Measurements from ENCODE around the gene KIF18A. TPM values are rescaled to one million over a fixed set of nuclear protein-coding genes. Genes with fewer than 3 reads are reported as not detected.

Gene KIF18A
- total and polyA plus RNA-seq, 9 of the 15 experiments (the other 6 are each of a cell fraction or from before 2014, with no cell fraction given): 15.1 to 36.1 (median 24.3) TPM

- no peak for TF ChIP-seq ZBED1 (IDR thresholded peaks at IDR 0.05)
- TF ChIP-seq, protein P1, sequence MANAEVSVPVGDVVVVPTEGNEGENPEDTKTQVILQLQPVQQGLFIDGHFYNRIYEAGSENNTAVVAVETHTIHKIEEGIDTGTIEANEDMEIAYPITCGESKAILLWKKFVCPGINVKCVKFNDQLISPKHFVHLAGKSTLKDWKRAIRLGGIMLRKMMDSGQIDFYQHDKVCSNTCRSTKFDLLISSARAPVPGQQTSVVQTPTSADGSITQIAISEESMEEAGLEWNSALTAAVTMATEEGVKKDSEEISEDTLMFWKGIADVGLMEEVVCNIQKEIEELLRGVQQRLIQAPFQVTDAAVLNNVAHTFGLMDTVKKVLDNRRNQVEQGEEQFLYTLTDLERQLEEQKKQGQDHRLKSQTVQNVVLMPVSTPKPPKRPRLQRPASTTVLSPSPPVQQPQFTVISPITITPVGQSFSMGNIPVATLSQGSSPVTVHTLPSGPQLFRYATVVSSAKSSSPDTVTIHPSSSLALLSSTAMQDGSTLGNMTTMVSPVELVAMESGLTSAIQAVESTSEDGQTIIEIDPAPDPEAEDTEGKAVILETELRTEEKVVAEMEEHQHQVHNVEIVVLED (CRISPR knock-in tag; IDR thresholded peaks at IDR 0.05): no peak
- TF ChIP-seq, protein P2, sequence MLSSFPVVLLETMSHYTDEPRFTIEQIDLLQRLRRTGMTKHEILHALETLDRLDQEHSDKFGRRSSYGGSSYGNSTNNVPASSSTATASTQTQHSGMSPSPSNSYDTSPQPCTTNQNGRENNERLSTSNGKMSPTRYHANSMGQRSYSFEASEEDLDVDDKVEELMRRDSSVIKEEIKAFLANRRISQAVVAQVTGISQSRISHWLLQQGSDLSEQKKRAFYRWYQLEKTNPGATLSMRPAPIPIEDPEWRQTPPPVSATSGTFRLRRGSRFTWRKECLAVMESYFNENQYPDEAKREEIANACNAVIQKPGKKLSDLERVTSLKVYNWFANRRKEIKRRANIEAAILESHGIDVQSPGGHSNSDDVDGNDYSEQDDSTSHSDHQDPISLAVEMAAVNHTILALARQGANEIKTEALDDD (IDR thresholded peaks at IDR 0.05): no peak
- TF ChIP-seq SAFB (IDR thresholded peaks at IDR 0.05; ENCODE audit: borderline replicate concordance, low read depth, low read length): no peak
These were observed 25.2 kb upstream of the KIF18A start (continued) for GRCh38 chr11:28133146-28133545.

DNA sequence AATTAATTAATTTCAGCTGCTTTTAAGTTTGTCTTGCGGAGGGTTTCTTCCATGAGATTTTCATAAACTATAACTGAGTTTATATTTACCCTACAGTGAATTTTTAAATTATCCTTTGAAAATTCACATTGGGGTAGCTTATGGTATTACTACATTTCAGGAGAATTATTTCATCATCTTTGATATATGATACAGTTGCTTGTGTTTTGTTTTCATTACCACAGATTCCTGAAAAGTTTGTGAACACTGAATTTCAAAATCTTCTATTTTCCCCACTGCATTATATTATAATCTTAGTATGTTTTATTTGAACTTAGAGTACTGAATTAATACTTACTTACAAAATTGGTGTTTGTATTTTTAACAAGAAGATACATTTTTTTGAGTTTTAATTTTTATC lies 24.6 kb upstream of the KIF18A start:
- Histone ChIP-seq H3K4me3 (no peak overlapping the region), H3K4me2 (ENCODE audit: insufficient read depth, low read length) (no peak overlapping the region), H3K79me2 (ENCODE audit: control insufficient read depth, insufficient read depth, low read length) (no peaks in the 10 kb centered on the region), H3K27ac (ENCODE audit: extremely low read depth, low read depth, low read length) (no peak overlapping the region), H4K20me1 (replicated peaks; ENCODE audit: control insufficient read depth, insufficient read depth, low read length) (no peaks in the 10 kb centered on the region), H3K9me3 (replicated peaks; ENCODE audit: control insufficient read depth, insufficient read depth, low read depth, low read length) (peaks cover 3% of the 10 kb centered on the region; the same call in 1 of the 2 replicates), H3K27me3 (ENCODE audit: control insufficient read depth in 2 of 2, insufficient read depth in 2 of 2, low read length in 2 of 2) (no peaks in the 10 kb centered on the region), H3K9ac (ENCODE audit: insufficient read depth in 1 of 2, low read depth in 2 of 2, low read length in 2 of 2) (no peak overlapping the region), H2AFZ (ENCODE audit: low read depth, low read length) (no peak overlapping the region), H3K4me1 (replicated peaks in 1 of 2; ENCODE audit: control insufficient read depth in 2 of 2, insufficient read depth in 2 of 2, low read length in 2 of 2) (no peaks in the 10 kb centered on the region), H3K9me1 (ENCODE audit: control insufficient read depth, insufficient read depth, low read length) (no peaks in the 10 kb centered on the region), H3K36me3 (ENCODE audit: control insufficient read depth, insufficient read depth, low read length) (peaks cover 10% of the 10 kb centered on the region; the same call in 2 of the 3 replicates)
- WGBS (ENCODE audit: insufficient coverage, low coverage, missing lambda C conversion rate): 44% methylated on average over 1 of the region's 1 CpG
- POLR2A ChIA-PET: interaction anchor here (0.6 kb wide), 1 partner anchor 57 kb away, joined by 3 read pairs; no protein-coding TSS in a partner anchor
- in situ Hi-C loops (cut with MboI): no loop called here
- intact Hi-C loops (cut with micrococcal nuclease): no loop called here
- no TSS peak for BruUV-seq (replicated peaks)
- ATAC-seq: no peak
- CTCF ChIA-PET (ENCODE audit: low intra/inter-chr PET ratio): no interaction called here
- FAIRE-seq: no peak
- no peak for DNase-seq (ENCODE audit: extremely low read depth in 1 of 4, low spot score in 3 of 4)
- TF ChIP-seq, protein P3, sequence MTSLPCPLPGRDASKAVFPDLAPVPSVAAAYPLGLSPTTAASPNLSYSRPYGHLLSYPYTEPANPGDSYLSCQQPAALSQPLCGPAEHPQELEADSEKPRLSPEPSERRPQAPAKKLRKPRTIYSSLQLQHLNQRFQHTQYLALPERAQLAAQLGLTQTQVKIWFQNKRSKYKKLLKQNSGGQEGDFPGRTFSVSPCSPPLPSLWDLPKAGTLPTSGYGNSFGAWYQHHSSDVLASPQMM (CRISPR knock-in tag; IDR thresholded peaks at IDR 0.05): no peak
- TF ChIP-seq CEBPG (CRISPR knock-in tag; IDR thresholded peaks at IDR 0.05) (no peak), CEBPG (tag; conservative IDR thresholded peaks at IDR 0.05 in 1 of 2, IDR thresholded peaks at IDR 0.05 in 1 of 2) (0 out of 4 replicates have a peak, but pooled peaks of 1 of the 2 experiments have one; percentile 53), ZNF140 (CRISPR knock-in tag; IDR thresholded peaks at IDR 0.05) (no peak), SLC30A9 (CRISPR knock-in tag; IDR thresholded peaks at IDR 0.05) (no peak), FOXK1 (CRISPR knock-in tag; IDR thresholded peaks at IDR 0.05; ENCODE audit: borderline replicate concordance) (no peak), ERF (CRISPR knock-in tag; IDR thresholded peaks at IDR 0.05) (no peak), SPI1 (IDR thresholded peaks at IDR 0.05; ENCODE audit: borderline replicate concordance, low read depth, low read length) (no peak), HNRNPLL (IDR thresholded peaks at IDR 0.05; ENCODE audit: low read depth, low read length, poor library complexity, severe bottlenecking) (no peak), MCM5 (IDR thresholded peaks at IDR 0.05; ENCODE audit: low read depth) (no peak), ZNF79 (CRISPR knock-in tag; IDR thresholded peaks at IDR 0.05; ENCODE audit: low read depth) (no peak)
- TF ChIP-seq, protein P4, sequence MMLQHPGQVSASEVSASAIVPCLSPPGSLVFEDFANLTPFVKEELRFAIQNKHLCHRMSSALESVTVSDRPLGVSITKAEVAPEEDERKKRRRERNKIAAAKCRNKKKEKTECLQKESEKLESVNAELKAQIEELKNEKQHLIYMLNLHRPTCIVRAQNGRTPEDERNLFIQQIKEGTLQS (IDR thresholded peaks at IDR 0.05): peak; percentile 19; the same call in 1 of the 2 replicates
- TF ChIP-seq, protein P4 (CRISPR knock-in tag; conservative IDR thresholded peaks at IDR 0.05): no peak

All from K562 (cell line).